Astrocyte (in vitro differentiated cells and primary cell): Measurements from ENCODE around the gene HSD3B1.

Source experiments
- CTCF ChIP-seq: IDR thresholded peaks from 2 replicates; pipeline ENCODE4 v1.5.1; 2011; ENCODE audit warnings: low read depth, mild to moderate bottlenecking, inconsistent platforms, low read length, moderate library complexity; ENCODE audit not compliant: insufficient read depth
- EZH2 ChIP-seq: IDR thresholded peaks from 2 replicates; pipeline ENCODE4 v1.6.1; 2012; ENCODE audit warnings: mild to moderate bottlenecking, low read length, inconsistent platforms; ENCODE audit not compliant: insufficient read depth

- TF ChIP-seq CTCF (no peak), EZH2 (no peak)
Measured at GRCh38 chr1:119542492-119542946, 35.5 kb downstream of the HSD3B1 start.
